ENCODE measurements around the gene TMEM231.

DNA sequence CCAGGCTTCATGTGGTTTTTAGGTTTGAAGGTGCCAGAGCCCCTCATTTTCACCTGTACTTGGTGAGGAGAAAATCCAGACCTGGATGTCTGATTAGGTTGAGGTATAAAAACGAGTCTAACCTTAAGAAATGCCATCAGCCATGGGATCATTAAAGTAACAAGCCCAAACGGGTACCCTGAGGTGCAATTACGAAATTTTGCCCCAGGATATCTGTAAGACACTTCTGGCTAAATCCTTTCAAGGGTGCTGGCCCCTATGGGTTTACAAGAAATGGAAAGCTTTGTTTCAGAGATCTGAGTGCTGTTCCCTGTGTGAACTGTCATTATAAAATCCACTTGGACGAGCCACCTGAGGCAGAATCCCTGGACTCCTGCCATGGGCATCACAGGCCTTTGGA, 47.2 kb upstream of the TMEM231 start:
- TF ChIP-seq, protein P1, sequence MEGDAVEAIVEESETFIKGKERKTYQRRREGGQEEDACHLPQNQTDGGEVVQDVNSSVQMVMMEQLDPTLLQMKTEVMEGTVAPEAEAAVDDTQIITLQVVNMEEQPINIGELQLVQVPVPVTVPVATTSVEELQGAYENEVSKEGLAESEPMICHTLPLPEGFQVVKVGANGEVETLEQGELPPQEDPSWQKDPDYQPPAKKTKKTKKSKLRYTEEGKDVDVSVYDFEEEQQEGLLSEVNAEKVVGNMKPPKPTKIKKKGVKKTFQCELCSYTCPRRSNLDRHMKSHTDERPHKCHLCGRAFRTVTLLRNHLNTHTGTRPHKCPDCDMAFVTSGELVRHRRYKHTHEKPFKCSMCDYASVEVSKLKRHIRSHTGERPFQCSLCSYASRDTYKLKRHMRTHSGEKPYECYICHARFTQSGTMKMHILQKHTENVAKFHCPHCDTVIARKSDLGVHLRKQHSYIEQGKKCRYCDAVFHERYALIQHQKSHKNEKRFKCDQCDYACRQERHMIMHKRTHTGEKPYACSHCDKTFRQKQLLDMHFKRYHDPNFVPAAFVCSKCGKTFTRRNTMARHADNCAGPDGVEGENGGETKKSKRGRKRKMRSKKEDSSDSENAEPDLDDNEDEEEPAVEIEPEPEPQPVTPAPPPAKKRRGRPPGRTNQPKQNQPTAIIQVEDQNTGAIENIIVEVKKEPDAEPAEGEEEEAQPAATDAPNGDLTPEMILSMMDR (IDR thresholded peaks at IDR 0.05): no peak
- no peak for TF ChIP-seq POLR2A (IDR thresholded peaks at IDR 0.05)

Data from uterus (tissue), 2 donors.